HG03521 (cell line): ENCODE data around the gene AMBP.

ENCODE experiments used
- ATAC-seq: cut with Tn5 transposase; IDR thresholded peaks from one replicate; pipeline ENCODE4 v1.9.1; 2021; ENCODE audit warnings: mild to moderate bottlenecking, moderate library complexity; ENCODE audit not compliant: unreplicated experiment

The AMBP gene

DNA sequence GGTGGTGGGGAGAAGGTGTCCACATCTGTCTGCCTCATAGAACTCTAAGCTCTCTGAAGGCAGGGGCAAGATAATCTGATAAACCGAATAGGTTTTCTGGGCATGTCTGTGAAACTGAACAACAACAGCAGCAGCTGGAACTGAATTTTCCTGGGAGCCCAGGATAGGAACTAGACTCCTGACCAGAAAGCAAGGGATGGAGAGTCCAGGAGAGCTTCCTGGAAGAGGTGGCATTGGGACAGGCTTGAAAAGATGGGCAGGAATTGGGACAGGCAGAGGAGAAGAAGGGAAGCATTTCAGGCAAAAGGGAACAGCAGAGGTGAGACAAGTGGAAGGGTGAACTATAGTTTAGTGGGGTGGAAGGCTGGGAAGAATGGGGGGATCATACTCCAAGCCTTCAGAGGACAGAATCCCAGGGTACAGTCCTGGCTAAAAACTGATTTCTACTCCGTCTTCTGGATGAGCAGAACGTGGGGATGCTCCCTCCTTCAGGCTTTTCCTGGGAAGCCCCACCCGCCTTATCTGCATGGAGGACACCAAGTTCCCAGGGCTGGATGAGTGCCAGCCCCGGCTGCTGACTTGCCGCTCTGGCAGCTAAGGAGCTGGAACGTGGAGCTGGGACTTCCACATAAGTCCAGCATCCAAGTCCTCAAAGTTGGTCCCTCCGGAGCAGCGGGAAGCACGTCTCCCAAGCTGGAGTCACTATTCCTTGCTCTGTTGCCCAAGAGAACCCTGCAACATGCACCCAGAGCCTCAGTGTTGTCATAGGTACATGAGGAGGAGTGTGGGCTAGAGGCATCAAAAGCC, 34.9 kb upstream of the AMBP start:
- no peak for ATAC-seq

DNA sequence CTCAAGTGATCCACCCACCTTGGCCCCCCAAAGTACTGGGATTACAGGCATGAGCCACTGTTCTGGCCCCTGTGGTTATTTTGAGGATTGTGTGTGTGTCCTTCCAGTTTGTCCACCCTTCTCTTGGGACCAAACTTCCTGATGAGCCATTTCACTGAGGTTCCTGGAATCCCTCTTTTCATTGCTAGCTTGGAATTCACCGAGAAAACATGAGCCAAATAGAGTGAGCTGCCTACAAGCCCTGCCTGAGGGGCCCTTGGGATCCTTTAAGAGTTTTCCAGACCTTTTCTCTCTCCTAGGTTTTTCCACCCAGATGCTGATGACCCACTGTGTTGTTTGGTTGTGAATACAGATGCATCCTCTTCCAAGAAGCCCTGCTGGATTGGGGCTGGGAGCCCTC, 34.2 kb upstream of the AMBP start:
- ATAC-seq = no peak

DNA sequence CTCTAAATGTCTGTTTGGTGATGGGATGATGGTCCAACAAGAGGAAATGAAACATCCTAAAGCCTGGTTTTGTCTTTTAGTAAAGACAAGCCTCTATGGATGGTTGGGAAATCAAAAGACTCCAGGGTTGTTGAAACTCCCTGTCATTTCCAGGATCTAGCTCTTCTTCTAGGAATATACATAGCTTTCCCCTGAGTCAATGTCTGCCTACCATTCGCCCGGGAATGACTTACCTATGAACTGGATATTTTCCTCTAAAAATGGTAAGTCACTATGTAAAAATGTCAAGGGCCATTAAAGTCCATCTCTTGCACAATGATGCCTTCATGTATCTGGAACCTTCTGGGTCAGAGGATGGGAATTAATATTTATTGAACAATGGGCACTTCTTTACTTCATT, 32.1 kb upstream of the AMBP start:
- ATAC-seq = no peak

- ATAC-seq = no peak
Measured at GRCh38 chr9:114109124-114109523, 31.0 kb upstream of the AMBP start.

GRCh38 chr9:114108016-114108833, 30.1 kb upstream of the AMBP start:
- ATAC-seq = no peak

DNA sequence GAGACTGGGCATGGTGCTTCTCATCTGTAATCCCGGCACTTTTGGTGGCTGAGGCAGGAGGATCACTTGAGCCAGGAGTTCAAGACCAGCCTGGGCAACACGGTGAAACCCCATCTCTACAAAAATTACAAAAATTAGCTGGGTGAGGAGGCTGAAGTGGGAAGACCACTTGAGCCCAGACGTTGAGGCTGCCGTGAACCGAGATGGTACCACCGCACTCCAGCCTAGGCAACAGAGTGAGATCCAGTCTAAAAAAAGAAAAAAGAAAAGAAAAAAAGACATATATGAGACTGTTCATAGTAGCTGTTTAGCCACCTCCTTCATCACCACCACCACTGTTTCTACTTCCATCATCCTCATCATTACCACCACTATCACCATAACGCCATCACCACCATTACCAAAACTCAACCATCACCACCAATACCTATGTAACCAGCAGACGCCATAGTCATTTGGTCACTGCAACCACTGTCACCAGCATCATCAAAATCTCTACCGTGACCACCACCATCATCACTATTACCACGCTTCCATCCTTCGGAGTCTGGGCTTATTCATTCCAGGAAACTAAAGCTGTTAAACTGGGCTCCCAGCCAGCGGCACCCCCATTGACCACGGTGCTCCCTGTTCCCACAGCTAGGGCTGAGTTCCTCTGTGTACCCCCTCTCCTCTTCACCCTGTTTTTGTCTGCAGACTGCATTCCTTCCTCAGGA, 29.3 kb upstream of the AMBP start:
- no peak for ATAC-seq

GRCh38 chr9:114105236-114105635, 27.1 kb upstream of the AMBP start:
- ATAC-seq = no peak

DNA sequence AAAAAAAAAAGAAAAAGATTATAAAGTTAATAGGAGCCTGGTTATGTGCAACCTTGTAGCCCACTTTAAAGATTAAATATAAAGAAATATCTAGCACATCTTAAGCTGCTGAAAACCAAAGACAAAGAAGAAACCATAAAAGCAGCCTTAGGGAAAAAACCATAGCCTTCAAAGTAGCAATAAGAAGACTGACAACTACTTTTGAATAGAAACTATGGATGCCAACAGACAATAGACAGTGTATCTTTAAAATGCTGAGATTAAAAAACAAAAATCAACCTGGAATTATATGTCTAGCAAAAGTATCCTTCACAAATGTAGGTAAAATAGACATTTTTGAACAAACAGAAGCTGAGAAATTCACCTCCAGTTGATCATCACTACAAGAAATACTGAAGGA, 24.4 kb upstream of the AMBP start:
- no peak for ATAC-seq

DNA sequence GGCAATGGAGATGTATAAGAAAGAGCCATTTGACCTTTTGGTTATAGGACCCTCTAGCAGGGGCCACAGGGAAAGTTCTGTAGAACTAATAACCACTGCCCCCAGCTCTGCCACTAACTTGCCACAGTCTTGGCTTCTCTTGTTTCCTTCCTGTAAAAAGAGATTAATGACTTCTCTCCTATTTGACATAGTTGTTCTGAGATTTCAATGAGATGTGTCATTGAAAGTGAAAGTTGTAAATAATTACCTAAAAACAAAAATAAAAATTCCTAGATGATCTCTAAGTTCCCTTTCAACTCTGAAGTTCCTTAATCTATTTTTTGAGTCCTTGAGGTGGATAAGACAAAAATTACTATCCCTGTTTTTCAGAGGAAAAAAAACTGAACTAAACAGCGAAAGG, 22.4 kb upstream of the AMBP start:
- no peak for ATAC-seq

GRCh38 chr9:114099669-114100270, 21.7 kb upstream of the AMBP start:
- ATAC-seq = no peak

GRCh38 chr9:114098936-114099668, 21.0 kb upstream of the AMBP start, which contains the start of gene KIF12:
Gene KIF12, minus strand, starts transcription at chr9:114099292. Its CDS starts 16 bp downstream, at chr9:114099276.
- no peak for ATAC-seq

- no peak for ATAC-seq
Measured at GRCh38 chr9:114098021-114098935, 20.2 kb upstream of the AMBP start.

GRCh38 chr9:114097613-114098020, 19.5 kb upstream of the AMBP start:
- no peak for ATAC-seq

- no peak for ATAC-seq
Measured at GRCh38 chr9:114096866-114097612, 18.9 kb upstream of the AMBP start.

DNA sequence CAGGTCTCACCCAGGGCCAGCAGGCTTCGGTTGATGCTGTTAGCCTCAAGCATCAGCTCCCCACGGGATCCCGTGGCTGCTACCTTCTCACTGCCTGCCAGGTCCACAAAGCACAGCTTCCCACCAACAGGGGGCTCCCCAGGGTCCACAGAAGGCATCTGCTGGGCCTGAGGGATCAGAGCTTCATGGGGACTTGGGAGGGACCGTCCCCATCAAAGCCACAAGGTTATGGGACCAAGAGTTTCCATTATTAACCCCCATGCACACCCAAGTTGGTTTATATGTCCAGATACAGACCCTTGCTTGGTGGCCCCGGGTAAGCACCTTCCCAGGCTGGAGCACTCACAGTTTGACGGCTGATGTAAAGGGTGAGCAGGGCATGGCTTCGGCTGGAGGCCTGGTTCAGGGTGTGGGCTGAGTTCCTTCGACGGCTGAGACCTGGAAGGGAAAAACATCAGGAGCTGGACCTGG, 18.0 kb upstream of the AMBP start:
- ATAC-seq = no peak

DNA sequence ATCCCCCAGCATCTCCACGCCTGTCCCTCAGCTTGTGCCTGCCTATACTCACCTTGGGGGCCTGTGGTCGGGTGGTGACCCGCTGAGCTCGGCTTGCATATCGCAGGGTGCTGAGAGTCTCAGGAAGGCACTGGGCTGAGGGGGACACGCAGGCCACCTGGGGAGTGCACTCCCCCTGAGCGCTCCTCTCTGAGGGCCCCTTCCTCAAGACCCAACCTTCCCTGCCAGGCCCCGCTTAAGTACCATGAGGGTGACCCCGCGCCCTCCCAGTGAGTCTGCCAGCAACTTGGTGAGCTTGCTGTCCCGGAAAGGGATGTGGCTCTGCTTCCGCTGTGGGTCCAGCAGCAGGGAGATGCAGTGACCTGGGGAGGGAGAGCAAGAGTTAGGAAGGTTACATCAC, 16.9 kb upstream of the AMBP start:
- ATAC-seq = no peak

DNA sequence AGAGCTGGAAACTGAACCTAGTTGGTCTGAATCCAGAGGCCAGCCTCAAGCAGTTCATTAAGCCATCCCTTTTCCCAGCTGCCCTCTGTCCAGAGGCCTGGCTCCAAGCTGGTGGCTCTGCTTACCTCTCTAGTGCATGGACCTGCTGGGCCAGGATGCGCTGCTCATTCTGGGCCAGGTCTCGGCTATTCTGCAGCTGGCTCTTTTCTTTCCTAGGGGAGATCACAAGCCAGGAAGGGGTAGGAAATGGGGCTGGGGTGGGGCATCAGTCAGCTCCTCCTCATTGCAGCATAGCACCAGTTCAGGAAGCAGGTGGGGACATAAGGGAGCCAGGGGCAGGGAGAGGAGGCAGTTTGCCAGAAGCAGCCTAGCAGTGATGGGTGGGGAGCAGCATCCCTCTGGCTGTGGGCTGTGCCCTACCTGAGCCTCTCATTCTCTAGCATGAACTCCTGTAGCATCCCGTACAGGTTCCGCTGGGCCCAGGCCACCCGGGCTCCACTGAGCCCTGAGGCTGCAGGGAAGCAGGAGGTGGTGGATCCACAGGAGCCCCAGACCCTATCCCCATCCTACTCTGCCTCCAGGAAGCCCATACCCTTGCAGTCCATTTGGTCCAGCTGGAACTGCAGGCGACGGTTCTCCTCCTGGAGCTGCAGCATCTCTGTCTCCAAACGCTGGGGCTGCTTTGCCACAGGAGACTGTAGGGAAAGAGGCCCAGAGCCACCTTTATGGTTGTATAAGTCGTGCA, 15.8 kb upstream of the AMBP start:
- ATAC-seq = no peak

GRCh38 chr9:114093031-114093471, 15.0 kb upstream of the AMBP start:
- ATAC-seq = no peak
